Kidney (tissue), 14 donors: ENCODE measurements around the gene UBE2N. TPM values are rescaled to one million over a fixed set of nuclear protein-coding genes. Genes with fewer than 3 reads are reported as not detected.

Experiments used
- DNase-seq, 5 donors: peaks; one replicate each; pipeline ENCODE4 v3.0.0-alpha.2; 2013 to 2020
- FAIRE-seq: peaks from 2 replicates; lab custom pipeline; 2012; peaks lifted over from hg19 to GRCh38; lab: Jason Lieb, UNC
- H3K27ac ChIP-seq, 2 donors: one replicate each; pipeline ENCODE4 v1.7.0; 2013; ENCODE audit warnings: low read depth in 2 of 2, low read length in 2 of 2, inconsistent platforms in 1 of 2
- H3K27me3 ChIP-seq: one replicate; pipeline ENCODE4 v1.7.1; 2013; ENCODE audit warnings: low read length, inconsistent platforms; ENCODE audit not compliant: control insufficient read depth, insufficient read depth
- H3K36me3 ChIP-seq, 3 donors: one replicate each; pipeline versions ENCODE4 v1.7.0 to v1.7.1; 2013; ENCODE audit warnings: low read length in 3 of 3, control low read depth in 1 of 3, inconsistent platforms in 1 of 3; ENCODE audit not compliant: insufficient read depth in 3 of 3, control insufficient read depth in 2 of 3
- H3K4me1 ChIP-seq, 3 donors: one replicate each; pipeline versions ENCODE4 v1.7.0 to v1.7.1; 2013; ENCODE audit warnings: low read length in 3 of 3, inconsistent platforms in 1 of 3, low read depth in 1 of 3; ENCODE audit not compliant: control insufficient read depth in 2 of 3, insufficient read depth in 2 of 3
- H3K4me3 ChIP-seq, 3 donors: one replicate each; pipeline versions ENCODE4 v1.7.0 to v1.8.1; 2013; ENCODE audit warnings: low read length in 3 of 3, control low read depth in 1 of 3, inconsistent platforms in 1 of 3
- H3K9ac ChIP-seq, 3 donors: one replicate each; pipeline versions ENCODE4 v1.7.0 to v1.7.1; 2013; ENCODE audit warnings: low read length in 3 of 3, control low read depth in 1 of 3, inconsistent platforms in 1 of 3
- H3K9me3 ChIP-seq, 3 donors: one replicate each; pipeline versions ENCODE4 v1.7.0 to v1.7.1; 2013; ENCODE audit warnings: low read length in 3 of 3, control low read depth in 1 of 3, inconsistent platforms in 1 of 3; ENCODE audit not compliant: control insufficient read depth in 2 of 3, insufficient read depth in 1 of 3
- intact Hi-C: fragments of 100-400 bp; cut with DNase I; formaldehyde crosslinking; loops from one replicate; pipeline ENCODE4 v1.11.1; 2022
- polyA plus RNA-seq: library from polyadenylated mRNA; stranded (reverse); fragments of 350-450 nt; fragmentation: Illumina TruSeq; extraction: RNeasy Lipid Tissue Mini Kit (QIAGEN cat#74804); gene quantifications from one replicate; pipeline ENCODE4 v1.2.3, GENCODE V29; 2014; ENCODE audit warnings: low read depth, low replicate concordance; ENCODE audit not compliant: insufficient read depth
- total RNA-seq: library from RNA; stranded (reverse); fragmentation: NEBNext Ultra II Directional; extraction: Animal tissue kit (Norgen Biotek cat#: 25700); gene quantifications from one replicate; pipeline ENCODE4 v1.2.1, GENCODE V29; 2021
- TF ChIP-seq, protein P1 (sequence below): IDR thresholded peaks from 3 replicates; pipeline ENCODE4 v1.5.1; 2012; ENCODE audit warnings: mild to moderate bottlenecking, moderate library complexity, borderline replicate concordance; ENCODE audit not compliant: insufficient read depth; ENCODE audit errors: extremely low read depth
- donor health status: control.
- donor health status: control.
- donor health status: control.
- donor health status: control.
- donor health status: control.
- donor health status: DM: yes; HTN: yes; CAD: no.
- donor health status: Normal renal cell carcinoma (clear cell type).

Gene UBE2N
- total and polyA plus RNA-seq, 2 donors from 2014 or later, result 84.7 to 97.3 TPM

DNA sequence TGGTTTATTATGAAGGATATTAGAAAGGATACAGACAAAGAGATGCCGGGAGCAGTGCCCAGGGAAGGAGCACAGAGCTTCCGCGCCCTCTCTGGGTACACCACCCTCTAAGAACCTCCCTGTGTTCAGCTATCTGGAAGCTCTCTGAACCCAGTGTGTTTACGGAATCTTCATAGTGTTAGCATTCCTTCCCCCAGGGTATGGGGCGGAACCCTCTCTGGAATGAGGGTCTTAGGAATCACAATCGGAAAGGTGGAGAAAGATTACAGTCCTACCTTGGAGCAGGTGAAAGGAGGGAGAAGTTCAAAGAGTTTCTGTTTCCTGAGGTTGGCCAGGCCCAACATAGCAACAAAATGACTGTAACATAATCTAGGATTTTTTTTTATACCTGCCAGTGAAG lies 70.8 kb downstream of the UBE2N start:
- Histone ChIP-seq H3K4me1 (peaks cover 0 to 5% (median 2%) of the 10 kb centered on the region in 3 donors), H3K27me3 (no peaks in the 10 kb centered on the region), H3K27ac (no peak overlapping the region), H3K9ac (no peak overlapping the region), H3K36me3 (no peaks in the 10 kb centered on the region), H3K4me3 (no peak overlapping the region), H3K9me3 (no peaks in the 10 kb centered on the region)
- intact Hi-C loops, result no loop called here
- TF ChIP-seq, protein P1, sequence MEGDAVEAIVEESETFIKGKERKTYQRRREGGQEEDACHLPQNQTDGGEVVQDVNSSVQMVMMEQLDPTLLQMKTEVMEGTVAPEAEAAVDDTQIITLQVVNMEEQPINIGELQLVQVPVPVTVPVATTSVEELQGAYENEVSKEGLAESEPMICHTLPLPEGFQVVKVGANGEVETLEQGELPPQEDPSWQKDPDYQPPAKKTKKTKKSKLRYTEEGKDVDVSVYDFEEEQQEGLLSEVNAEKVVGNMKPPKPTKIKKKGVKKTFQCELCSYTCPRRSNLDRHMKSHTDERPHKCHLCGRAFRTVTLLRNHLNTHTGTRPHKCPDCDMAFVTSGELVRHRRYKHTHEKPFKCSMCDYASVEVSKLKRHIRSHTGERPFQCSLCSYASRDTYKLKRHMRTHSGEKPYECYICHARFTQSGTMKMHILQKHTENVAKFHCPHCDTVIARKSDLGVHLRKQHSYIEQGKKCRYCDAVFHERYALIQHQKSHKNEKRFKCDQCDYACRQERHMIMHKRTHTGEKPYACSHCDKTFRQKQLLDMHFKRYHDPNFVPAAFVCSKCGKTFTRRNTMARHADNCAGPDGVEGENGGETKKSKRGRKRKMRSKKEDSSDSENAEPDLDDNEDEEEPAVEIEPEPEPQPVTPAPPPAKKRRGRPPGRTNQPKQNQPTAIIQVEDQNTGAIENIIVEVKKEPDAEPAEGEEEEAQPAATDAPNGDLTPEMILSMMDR, result no peak
- DNase-seq (no peak), FAIRE-seq (no peak)

DNA sequence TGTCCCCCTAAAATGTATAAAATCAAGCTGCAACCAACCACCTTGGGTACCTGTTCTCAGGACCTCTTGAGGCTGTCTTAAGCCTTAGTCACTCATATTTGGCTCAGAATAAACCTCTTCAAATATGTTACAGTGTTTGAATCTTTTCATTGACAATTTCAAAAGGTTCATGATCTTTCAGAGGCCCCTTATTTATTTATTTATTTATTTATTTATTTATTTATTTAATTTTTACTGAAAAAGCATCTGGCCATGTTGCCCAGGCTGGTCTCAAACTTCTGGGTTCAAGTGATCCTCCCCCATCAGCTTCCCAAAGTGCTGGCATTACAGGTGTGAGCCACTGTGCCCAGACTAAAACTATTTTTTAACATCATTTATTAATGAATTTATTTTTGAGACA lies 72.2 kb downstream of the UBE2N start:
- no peak overlapping the region for H3K9ac ChIP-seq
- H3K9me3 ChIP-seq, result no peaks in the 10 kb centered on the region
- H3K27me3 ChIP-seq, result no peaks in the 10 kb centered on the region
- no peak for FAIRE-seq
- no peak for DNase-seq
- TF ChIP-seq, protein P1, result no peak
- H3K4me3 ChIP-seq, result no peak overlapping the region
- peaks cover 0 to 2% (median 0%) of the 10 kb centered on the region in 3 donors for H3K4me1 ChIP-seq
- no peaks in the 10 kb centered on the region for H3K36me3 ChIP-seq
- H3K27ac ChIP-seq, result no peak overlapping the region
- intact Hi-C loops, result no loop called here

- no peaks in the 10 kb centered on the region for H3K9me3 ChIP-seq
- no peaks in the 10 kb centered on the region for H3K36me3 ChIP-seq
- FAIRE-seq (no peak), DNase-seq (no peak)
- H3K27me3 ChIP-seq, result no peaks in the 10 kb centered on the region
- no peak overlapping the region for H3K9ac ChIP-seq
- no peaks in the 10 kb centered on the region for H3K4me1 ChIP-seq
- no peak overlapping the region for H3K4me3 ChIP-seq
- H3K27ac ChIP-seq, result no peak overlapping the region
- intact Hi-C loops, result no loop called here
- TF ChIP-seq, protein P1, result no peak
Observed at GRCh38 chr12:93368766-93369165, 73.0 kb downstream of the UBE2N start.

DNA sequence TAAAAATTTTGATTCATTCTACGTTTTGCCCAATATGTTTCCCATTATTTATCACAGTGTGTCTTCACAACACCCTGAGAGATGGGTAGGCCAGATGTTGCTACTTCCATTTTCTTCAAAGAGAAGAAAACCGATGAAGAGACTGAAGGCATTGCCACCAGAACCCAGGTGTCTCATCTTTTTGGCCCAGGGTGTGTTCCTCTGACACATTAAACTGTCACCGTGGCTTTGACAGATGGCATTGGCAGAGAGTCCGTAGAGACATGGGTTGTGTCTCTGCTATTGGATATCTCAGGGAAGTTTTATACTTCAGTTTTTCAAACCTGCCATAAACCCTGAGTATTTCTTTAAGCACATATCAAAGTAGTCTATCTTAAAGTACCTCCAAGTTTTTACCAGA lies 75.3 kb downstream of the UBE2N start:
- intact Hi-C loops, result no loop called here
- Histone ChIP-seq H3K27ac (no peak overlapping the region), H3K4me1 (peaks cover 0 to 3% (median 0%) of the 10 kb centered on the region in 3 donors), H3K36me3 (no peaks in the 10 kb centered on the region), H3K27me3 (no peaks in the 10 kb centered on the region), H3K4me3 (no peak overlapping the region), H3K9me3 (no peaks in the 10 kb centered on the region), H3K9ac (no peak overlapping the region)
- TF ChIP-seq, protein P1, result no peak
- no peak for FAIRE-seq
- no peak for DNase-seq
